IMR-90 (cell line): ENCODE measurements around the gene PDGFD. TPM values are rescaled to one million over a fixed set of nuclear protein-coding genes. Genes with fewer than 3 reads are reported as not detected.

Experiments
- ATAC-seq: fragments of 200-7000 bp; cut with Tn5 transposase; 2 replicates; pipeline ENCODE4 v1.9.1; 2020; ENCODE audit warnings: low read depth, mild to moderate bottlenecking, moderate library complexity
- BruUV-seq: library from RNA; stranded (reverse); fragments of 400-500 nt; replicated peaks from 2 replicates; lab custom pipeline; 2021; lab: Mats Ljungman, UMichigan
- CTCF ChIA-PET: fragments of 300-600 bp; formaldehyde crosslinking; extraction: SDS; loops from one replicate; lab custom pipeline; 2021; ENCODE audit warnings: antibody characterized with exemption; lab: Yijun Ruan, JAX
- POLR2A ChIA-PET: fragments of 300-600 bp; sonication (Branson Sonifier 250); formaldehyde crosslinking; loops from one replicate; lab custom pipeline; 2022; ENCODE audit warnings: antibody characterized with exemption; ENCODE audit not compliant: unreplicated experiment; lab: Charles Lee
- DNase-seq: peaks from one replicate; pipeline ENCODE4 v3.0.0; 2013
- H2AFZ ChIP-seq: replicated peaks from 2 replicates; pipeline ENCODE3; 2013; ENCODE audit warnings: low read length, mild to moderate bottlenecking; ENCODE audit not compliant: poor library complexity
- H2AK5ac ChIP-seq: 2 replicates; pipeline ENCODE4 v1.6.1; 2013; ENCODE audit warnings: low read depth, low read length, inconsistent platforms
- H2AK9ac ChIP-seq: replicated peaks from 2 replicates; pipeline ENCODE3; 2013; ENCODE audit warnings: mild to moderate bottlenecking, low read depth, low read length, moderate library complexity; ENCODE audit not compliant: poor library complexity
- H2BK120ac ChIP-seq: 2 replicates; pipeline ENCODE4 v1.6.1; 2013; ENCODE audit warnings: low read depth, low read length, inconsistent platforms
- H2BK15ac ChIP-seq: 3 replicates; pipeline ENCODE4 v1.6.1; 2013; ENCODE audit warnings: low read depth, low read length, inconsistent platforms
- H2BK20ac ChIP-seq: 2 replicates; pipeline ENCODE4 v1.6.1; 2013; ENCODE audit warnings: low read depth, mild to moderate bottlenecking, inconsistent platforms, low read length, moderate library complexity
- H2BK5ac ChIP-seq: 2 replicates; pipeline ENCODE4 v1.6.1; 2013; ENCODE audit warnings: mild to moderate bottlenecking, low read depth, low read length, inconsistent platforms; ENCODE audit not compliant: poor library complexity, severe bottlenecking
- H3K14ac ChIP-seq: replicated peaks from 2 replicates; pipeline ENCODE4 v1.6.1; 2013; ENCODE audit warnings: low read depth, low read length, inconsistent platforms
- H3K18ac ChIP-seq: 2 replicates; pipeline ENCODE4 v1.6.1; 2013; ENCODE audit warnings: low read depth, low read length, control low read depth
- H3K23ac ChIP-seq: 2 replicates; pipeline ENCODE4 v1.6.1; 2013; ENCODE audit warnings: low read depth, low read length, inconsistent platforms
- H3K27ac ChIP-seq: 2 replicates; pipeline ENCODE4 v1.5.1; 2013; ENCODE audit warnings: mild to moderate bottlenecking, control low read depth, low read length; ENCODE audit not compliant: insufficient read depth
- H3K27me3 ChIP-seq: 2 replicates; pipeline ENCODE4 v1.6.1; 2013; ENCODE audit warnings: low read length; ENCODE audit not compliant: control insufficient read depth, insufficient read depth
- H3K36me3 ChIP-seq: 2 replicates; pipeline ENCODE4 v1.6.1; 2013; ENCODE audit warnings: low read length, mixed read lengths; ENCODE audit not compliant: control insufficient read depth, insufficient read depth
- H3K4ac ChIP-seq: 2 replicates; pipeline ENCODE4 v1.6.1; 2013; ENCODE audit warnings: low read depth, low read length, inconsistent platforms
- H3K4me1 ChIP-seq: 2 replicates; pipeline ENCODE4 v1.6.1; 2013; ENCODE audit warnings: low read length, mixed read lengths; ENCODE audit not compliant: control insufficient read depth, insufficient read depth
- H3K4me2 ChIP-seq: 2 replicates; pipeline ENCODE4 v1.6.1; 2013; ENCODE audit warnings: low read depth, mild to moderate bottlenecking, control low read depth, low read length, moderate library complexity
- H3K4me3 ChIP-seq: 2 replicates; pipeline ENCODE4 v1.5.1; 2013; ENCODE audit warnings: low read depth, mild to moderate bottlenecking, control low read depth, low read length, moderate library complexity; ENCODE audit not compliant: insufficient read depth
- H3K56ac ChIP-seq: 2 replicates; pipeline ENCODE4 v1.6.1; 2013; ENCODE audit warnings: low read length, inconsistent platforms; ENCODE audit not compliant: insufficient read depth; ENCODE audit errors: extremely low read depth
- H3K79me1 ChIP-seq, 2 experiments: 2 replicates each; pipeline ENCODE4 v1.6.1; 2013; ENCODE audit warnings: low read length in 2 of 2, inconsistent platforms in 1 of 2, low read depth in 1 of 2
- H3K9ac ChIP-seq: 2 replicates; pipeline ENCODE4 v1.6.1; 2013; ENCODE audit warnings: low read depth, low read length, control low read depth
- H3K9me1 ChIP-seq: 2 replicates; pipeline ENCODE4 v1.6.1; 2013; ENCODE audit warnings: low read length, inconsistent platforms; ENCODE audit not compliant: insufficient read depth
- H3K9me3 ChIP-seq: 2 replicates; pipeline ENCODE4 v1.6.1; 2013; ENCODE audit warnings: low read length; ENCODE audit not compliant: control insufficient read depth, insufficient read depth
- H4K20me1 ChIP-seq: 2 replicates; pipeline ENCODE4 v1.6.1; 2013; ENCODE audit warnings: low read length, inconsistent platforms; ENCODE audit not compliant: insufficient read depth
- H4K5ac ChIP-seq: 2 replicates; pipeline ENCODE4 v1.6.1; 2013; ENCODE audit warnings: mild to moderate bottlenecking, low read depth, low read length, control low read depth
- H4K8ac ChIP-seq, 2 experiments: 2 replicates each; pipeline ENCODE4 v1.6.1; 2013; ENCODE audit warnings: low read depth in 2 of 2, low read length in 2 of 2, control low read depth in 1 of 2, inconsistent platforms in 1 of 2
- H4K91ac ChIP-seq: 2 replicates; pipeline ENCODE4 v1.6.1; 2013; ENCODE audit warnings: low read depth, low read length, inconsistent platforms; ENCODE audit not compliant: insufficient read depth
- BHLHE40 ChIP-seq: fragments of 150-350 bp; IDR thresholded peaks from 2 replicates; pipeline ENCODE4 v1.6.1; 2016; ENCODE audit warnings: mild to moderate bottlenecking, low read depth, low read length
- MXI1 ChIP-seq: IDR thresholded peaks from 2 replicates; pipeline ENCODE4 v1.6.1; 2012; ENCODE audit warnings: low read depth, mild to moderate bottlenecking, low read length, moderate library complexity, borderline replicate concordance
- NFE2L2 ChIP-seq: fragments of 150-350 bp; IDR thresholded peaks from 2 replicates; pipeline ENCODE4 v1.6.1; 2016; ENCODE audit warnings: low read depth, mild to moderate bottlenecking, low read length
- RCOR1 ChIP-seq: IDR thresholded peaks from 2 replicates; pipeline ENCODE4 v1.6.1; 2012; ENCODE audit warnings: mild to moderate bottlenecking, low read length, improper control_type of control experiment; ENCODE audit not compliant: insufficient replicate concordance
- SMC3 ChIP-seq: fragments of 150-350 bp; IDR thresholded peaks from 2 replicates; pipeline ENCODE4 v1.6.1; 2016; ENCODE audit warnings: low read depth, mild to moderate bottlenecking, antibody characterized with exemption, low read length, moderate library complexity
- WGBS, 2 experiments: methylation state at CpG; one replicate each; pipeline versions ENCODE4 v1.1.5 to v1.1.7; 2013; ENCODE audit warnings: missing lambda C conversion rate in 2 of 2; ENCODE audit not compliant: insufficient read length in 1 of 2; ENCODE audit errors: extremely low coverage in 2 of 2; 5-methylcytosine and 5-hydroxymethylcytosine counted together
- dilution Hi-C: fragments of 300-500 bp; cut with HindIII; formaldehyde crosslinking; loops from one replicate; pipeline ENCODE4 v1.14.3; 2018; ENCODE audit warnings: low sequenced_read_pairs; ENCODE audit not compliant: unreplicated experiment
- in situ Hi-C: fragments of 300-500 bp; cut with MboI; formaldehyde crosslinking; loops from 3 replicates; pipeline ENCODE4 v1.14.3; 2019; ENCODE audit warnings: low sequenced_read_pairs, inconsistent platforms, mixed read lengths
- intact Hi-C: fragments of 100-400 bp; cut with micrococcal nuclease; formaldehyde crosslinking; loops from 2 replicates; pipeline ENCODE4 v1.10.0; 2022
- polyA plus RNA-seq, 3 experiments: library from polyadenylated mRNA; depleted of rRNA; stranded (reverse); fragments of >200 nt; gene quantifications; 2 replicates each; pipeline ENCODE4 v1.2.3, GENCODE V29; 2012; ENCODE audit warnings: low replicate concordance in 1 of 3
- total RNA-seq: library from RNA; depleted of rRNA; stranded (reverse); fragments of >200 nt; gene quantifications from 2 replicates; pipeline ENCODE4 v1.2.3, GENCODE V29; 2012
- TF ChIP-seq, protein P1 (sequence below): conservative IDR thresholded peaks from 2 replicates; pipeline ENCODE4 v1.5.1; 2012; ENCODE audit warnings: mild to moderate bottlenecking, low read depth, low read length, improper control_type of control experiment

Gene PDGFD
- total and polyA plus RNA-seq, 2 of the 4 experiments (the other 2 are of a cell fraction), result 2.1 to 3.0 TPM

DNA sequence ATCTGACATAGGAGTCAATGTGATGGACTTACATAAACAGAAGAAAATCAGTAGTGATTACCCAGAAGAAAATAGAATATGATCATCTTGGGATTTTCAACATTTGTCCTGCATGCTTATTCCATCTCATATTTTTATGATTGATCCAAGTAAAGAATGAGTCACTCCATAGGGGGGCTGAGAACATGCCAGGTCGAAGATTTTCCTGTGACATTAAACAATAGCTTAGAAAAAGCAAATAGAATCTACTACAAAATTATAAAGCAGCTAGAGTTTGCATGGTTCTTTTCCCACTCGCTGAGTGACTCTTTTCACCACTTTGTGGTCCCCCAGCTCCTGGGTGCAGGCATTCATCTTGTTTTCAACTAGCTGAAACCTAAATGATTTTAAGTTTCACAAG, 71.2 kb downstream of the PDGFD start:
- H3K27me3 ChIP-seq, result no peaks in the 10 kb centered on the region
- peaks cover 11% of the 10 kb centered on the region for H3K4me1 ChIP-seq
- H2AFZ ChIP-seq, result no peak overlapping the region
- H3K36me3 ChIP-seq, result no peaks in the 10 kb centered on the region
- H3K79me1 ChIP-seq, result no peaks in the 10 kb centered on the region
- H3K4ac ChIP-seq, result no peak overlapping the region
- ATAC-seq (no peak), DNase-seq (no peak)
- H2BK20ac ChIP-seq, result no peak overlapping the region
- peak overlapping the region; percentile 41; the same call in 1 of the 2 replicates for H3K18ac ChIP-seq
- H3K56ac ChIP-seq, result no peak overlapping the region; the same call in 1 of the 2 replicates
- TF ChIP-seq BHLHE40, result no peak
- TF ChIP-seq, protein P1, sequence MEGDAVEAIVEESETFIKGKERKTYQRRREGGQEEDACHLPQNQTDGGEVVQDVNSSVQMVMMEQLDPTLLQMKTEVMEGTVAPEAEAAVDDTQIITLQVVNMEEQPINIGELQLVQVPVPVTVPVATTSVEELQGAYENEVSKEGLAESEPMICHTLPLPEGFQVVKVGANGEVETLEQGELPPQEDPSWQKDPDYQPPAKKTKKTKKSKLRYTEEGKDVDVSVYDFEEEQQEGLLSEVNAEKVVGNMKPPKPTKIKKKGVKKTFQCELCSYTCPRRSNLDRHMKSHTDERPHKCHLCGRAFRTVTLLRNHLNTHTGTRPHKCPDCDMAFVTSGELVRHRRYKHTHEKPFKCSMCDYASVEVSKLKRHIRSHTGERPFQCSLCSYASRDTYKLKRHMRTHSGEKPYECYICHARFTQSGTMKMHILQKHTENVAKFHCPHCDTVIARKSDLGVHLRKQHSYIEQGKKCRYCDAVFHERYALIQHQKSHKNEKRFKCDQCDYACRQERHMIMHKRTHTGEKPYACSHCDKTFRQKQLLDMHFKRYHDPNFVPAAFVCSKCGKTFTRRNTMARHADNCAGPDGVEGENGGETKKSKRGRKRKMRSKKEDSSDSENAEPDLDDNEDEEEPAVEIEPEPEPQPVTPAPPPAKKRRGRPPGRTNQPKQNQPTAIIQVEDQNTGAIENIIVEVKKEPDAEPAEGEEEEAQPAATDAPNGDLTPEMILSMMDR, result no peak
- TF ChIP-seq RCOR1, result no peak
- TF ChIP-seq MXI1, result no peak
- TF ChIP-seq NFE2L2, result no peak
- TF ChIP-seq SMC3, result no peak
- H4K20me1 ChIP-seq, result no peaks in the 10 kb centered on the region
- BruUV-seq, result no TSS peak
- H2BK120ac ChIP-seq, result no peak overlapping the region
- H4K91ac ChIP-seq, result no peak overlapping the region
- H3K14ac ChIP-seq, result peak overlapping the region; percentile 62; the same call in 1 of the 2 replicates
- no peaks in the 10 kb centered on the region for H3K9me1 ChIP-seq
- no peak overlapping the region for H3K4me2 ChIP-seq
- dilution Hi-C loops, result no loop called here
- ChIA-PET CTCF (interaction anchor here (0.9 kb wide), 1 partner anchor 98 kb away, joined by 5 read pairs; no protein-coding TSS in a partner anchor), POLR2A (no interaction called here)
- H3K9ac ChIP-seq, result no peak overlapping the region
- H2BK5ac ChIP-seq, result no peak overlapping the region
- H3K23ac ChIP-seq, result no peak overlapping the region
- H2BK15ac ChIP-seq, result no peak overlapping the region
- intact Hi-C loops, result no loop called here
- H3K27ac ChIP-seq, result no peak overlapping the region
- H3K9me3 ChIP-seq, result no peaks in the 10 kb centered on the region
- in situ Hi-C loops, result no loop called here
- H2AK5ac ChIP-seq, result no peak overlapping the region
- H2AK9ac ChIP-seq, result no peak overlapping the region
- H4K5ac ChIP-seq, result no peak overlapping the region
- no peak overlapping the region for H3K4me3 ChIP-seq
- no CpG with 5 or more reads among the region's 2 CpGs for WGBS, 2 experiments
- H4K8ac ChIP-seq, result no peak overlapping the region
